Body of pancreas (tissue), 4 donors: ENCODE results near the gene H2BW2.

Source experiments
- POLR2A ChIP-seq, 3 donors: fragments of 450-650 bp; IDR thresholded peaks; one replicate each; pipeline ENCODE4 v1.6.1; 2016; ENCODE audit warnings: antibody characterized with exemption in 3 of 3, mild to moderate bottlenecking in 2 of 3
- TF ChIP-seq, protein P1 (sequence below), 7 experiments: fragments of 450-650 bp in 4 of 7; fragments of 200-600 bp in 3 of 7; sonication (generic) in 3 of 7; IDR thresholded peaks; one replicate each; pipeline ENCODE4 v1.5.1; 2016 to 2019; ENCODE audit warnings: antibody characterized with exemption in 7 of 7

DNA sequence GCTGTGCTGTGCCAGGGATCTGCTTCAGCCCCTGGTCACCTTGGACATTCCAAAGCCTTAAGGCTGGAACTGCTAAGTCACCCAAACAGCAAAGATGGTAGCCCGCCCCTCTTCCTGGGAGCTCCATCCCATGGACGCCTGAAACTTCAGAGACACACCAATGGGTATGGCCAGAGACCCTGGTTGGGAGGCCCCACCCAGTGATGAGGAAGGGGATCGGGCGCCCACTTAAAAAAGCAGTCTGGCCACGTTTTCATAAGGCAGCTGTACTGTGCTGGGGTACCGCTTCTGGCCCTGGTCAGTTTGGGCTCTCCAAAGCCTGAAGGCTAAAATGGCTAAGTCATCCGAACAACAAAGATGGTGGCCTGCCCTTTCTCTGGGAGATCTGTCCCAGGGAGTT is 45.7 kb downstream of the H2BW2 start:
- TF ChIP-seq, protein P1, sequence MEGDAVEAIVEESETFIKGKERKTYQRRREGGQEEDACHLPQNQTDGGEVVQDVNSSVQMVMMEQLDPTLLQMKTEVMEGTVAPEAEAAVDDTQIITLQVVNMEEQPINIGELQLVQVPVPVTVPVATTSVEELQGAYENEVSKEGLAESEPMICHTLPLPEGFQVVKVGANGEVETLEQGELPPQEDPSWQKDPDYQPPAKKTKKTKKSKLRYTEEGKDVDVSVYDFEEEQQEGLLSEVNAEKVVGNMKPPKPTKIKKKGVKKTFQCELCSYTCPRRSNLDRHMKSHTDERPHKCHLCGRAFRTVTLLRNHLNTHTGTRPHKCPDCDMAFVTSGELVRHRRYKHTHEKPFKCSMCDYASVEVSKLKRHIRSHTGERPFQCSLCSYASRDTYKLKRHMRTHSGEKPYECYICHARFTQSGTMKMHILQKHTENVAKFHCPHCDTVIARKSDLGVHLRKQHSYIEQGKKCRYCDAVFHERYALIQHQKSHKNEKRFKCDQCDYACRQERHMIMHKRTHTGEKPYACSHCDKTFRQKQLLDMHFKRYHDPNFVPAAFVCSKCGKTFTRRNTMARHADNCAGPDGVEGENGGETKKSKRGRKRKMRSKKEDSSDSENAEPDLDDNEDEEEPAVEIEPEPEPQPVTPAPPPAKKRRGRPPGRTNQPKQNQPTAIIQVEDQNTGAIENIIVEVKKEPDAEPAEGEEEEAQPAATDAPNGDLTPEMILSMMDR (IDR thresholded peaks at IDR 0.05) = no peak
- TF ChIP-seq POLR2A (IDR thresholded peaks at IDR 0.05) = no peak
